GM18499 (cell line): ENCODE data around the gene UQCRC1.

Source experiments
- ATAC-seq: cut with Tn5 transposase; IDR thresholded peaks from one replicate; pipeline ENCODE4 v1.9.1; 2021; ENCODE audit warnings: moderate number of reproducible peaks; ENCODE audit not compliant: insufficient read depth, unreplicated experiment

UQCRC1 gene

DNA sequence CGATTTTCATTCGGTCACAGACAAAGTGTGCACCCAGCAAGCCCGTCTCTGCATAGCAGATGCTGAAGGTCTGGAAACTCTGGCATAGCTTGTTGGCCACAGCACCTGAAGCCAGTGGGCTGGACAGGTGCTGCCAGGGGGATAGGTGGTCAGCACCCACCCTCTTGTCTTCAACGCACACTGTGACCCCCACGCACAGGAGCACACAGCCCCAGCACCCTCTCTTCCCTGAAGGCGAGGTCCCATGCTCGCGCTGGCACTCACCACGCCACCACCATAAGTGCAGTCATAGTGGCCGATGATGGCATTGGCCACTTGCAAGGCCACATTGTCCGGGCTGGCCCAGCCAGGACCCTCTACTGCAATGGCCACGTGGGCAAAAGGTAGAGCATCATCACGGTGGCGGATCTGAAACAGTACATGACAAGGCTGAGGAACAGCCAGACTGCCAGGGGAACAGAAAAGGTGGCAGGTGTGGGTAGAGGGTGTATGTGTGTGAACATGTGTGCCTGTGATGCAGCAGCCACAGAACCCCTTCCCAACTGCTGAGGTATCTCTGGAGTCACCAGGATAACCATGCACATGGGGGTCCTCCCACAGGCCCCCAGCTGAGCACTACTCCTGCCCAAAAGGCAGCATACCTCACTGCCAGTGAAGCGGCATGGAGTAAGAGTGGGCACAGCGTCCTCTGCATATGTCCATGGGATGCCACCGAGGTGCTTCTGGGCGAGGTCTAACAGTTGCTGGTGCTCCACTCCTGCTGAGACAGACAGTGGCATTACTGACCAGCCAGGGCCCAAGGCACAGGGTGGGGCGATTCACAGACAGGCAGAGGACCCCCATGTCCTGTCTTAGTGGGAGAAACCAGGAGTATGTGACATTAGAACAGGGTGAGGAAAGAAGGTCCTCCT, 8.5 kb downstream of the UQCRC1 start:
- no peak for ATAC-seq

DNA sequence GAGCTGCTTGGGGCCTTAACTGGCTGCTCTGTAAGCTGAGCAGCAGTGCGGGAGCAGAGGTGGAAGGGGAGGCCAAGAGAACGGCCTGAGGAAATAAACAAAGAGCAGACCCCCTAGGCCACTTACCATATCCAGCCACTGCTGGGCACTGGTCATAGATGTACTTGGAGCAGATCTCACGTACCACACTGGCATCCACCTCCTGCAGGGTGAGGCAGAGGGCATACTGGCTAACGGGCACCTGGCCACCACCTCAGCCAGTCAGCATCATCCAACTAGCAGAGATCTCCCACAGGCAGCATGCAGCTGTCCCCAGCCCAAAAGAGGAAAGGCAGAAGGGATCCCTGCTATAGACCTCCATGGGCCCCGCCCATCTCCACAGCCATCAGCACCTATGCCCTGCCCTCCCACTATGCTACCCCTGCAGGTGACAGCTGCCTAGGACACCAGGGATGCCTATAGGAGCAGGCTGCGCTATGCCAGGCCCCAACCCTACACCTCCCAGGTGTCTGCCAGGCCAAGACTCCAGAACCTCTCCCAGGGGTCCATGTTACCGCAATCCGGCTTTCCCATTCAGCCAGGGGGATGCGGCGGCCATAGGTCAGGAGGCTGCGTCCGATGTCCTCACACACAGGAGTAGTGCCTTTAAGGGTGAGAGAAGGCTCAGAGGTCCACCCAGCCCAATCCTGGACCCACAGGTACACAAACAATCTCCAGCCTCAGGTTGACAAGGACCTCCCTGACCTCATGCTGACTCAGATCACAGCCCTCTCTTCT, 9.7 kb downstream of the UQCRC1 start:
- ATAC-seq: no peak

DNA sequence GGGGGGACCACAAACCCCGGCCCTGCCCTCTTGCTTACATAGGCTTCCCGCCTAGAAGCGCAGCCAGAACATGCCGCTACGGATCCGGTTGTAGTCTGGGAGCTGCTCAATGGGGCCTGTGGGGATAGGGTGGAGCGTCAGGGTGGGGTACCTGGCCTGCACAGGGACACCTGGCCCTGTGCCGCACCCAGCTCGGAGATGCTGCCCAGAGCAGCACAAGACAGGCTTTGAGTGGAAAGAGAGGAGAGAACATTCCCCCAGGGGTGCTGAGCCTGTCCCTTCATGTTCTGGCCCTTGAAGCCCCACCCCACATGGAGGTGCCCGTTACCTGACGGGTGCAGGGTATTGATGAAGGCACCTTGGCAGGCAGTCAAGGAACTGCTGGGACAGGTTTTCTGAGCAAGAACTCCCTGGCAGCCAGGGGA, 10.4 kb downstream of the UQCRC1 start:
- no peak for ATAC-seq

DNA sequence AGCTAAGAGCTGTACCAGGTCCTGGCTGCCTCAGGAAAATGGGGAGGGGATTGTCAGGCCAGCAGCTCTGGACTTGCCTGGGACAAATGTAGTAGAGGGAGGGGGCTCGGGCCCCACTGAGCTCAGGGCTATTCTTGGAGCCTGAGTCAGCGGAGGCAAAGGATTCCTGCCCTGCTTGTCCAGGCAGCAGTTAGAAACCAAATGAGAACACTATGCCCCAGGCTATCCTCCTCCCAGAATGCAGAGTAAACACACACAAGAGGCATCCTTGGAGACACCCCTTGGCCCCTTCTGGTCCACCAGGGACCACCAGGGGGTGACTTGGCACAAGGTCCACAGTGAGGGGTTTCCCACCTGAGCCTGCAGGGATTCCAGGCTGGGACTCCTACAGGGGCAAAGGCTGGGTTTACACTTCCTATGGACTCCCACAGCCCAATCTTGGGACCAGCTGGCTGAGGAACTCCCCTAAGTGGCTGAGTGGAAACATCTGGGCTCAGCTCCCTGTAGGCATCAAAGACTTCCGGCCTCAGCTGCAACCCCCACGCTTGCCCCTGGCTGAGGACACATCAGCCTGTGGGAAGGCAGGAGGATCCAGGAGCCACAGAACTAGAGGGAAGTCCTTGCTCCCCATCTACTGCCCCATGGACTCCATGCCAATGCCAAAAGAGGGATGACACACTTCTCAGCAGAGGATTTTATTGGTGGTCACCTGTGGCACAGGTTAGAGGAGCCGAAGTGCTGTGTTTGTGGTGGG, 10.9 kb downstream of the UQCRC1 start:
- ATAC-seq: no peak

DNA sequence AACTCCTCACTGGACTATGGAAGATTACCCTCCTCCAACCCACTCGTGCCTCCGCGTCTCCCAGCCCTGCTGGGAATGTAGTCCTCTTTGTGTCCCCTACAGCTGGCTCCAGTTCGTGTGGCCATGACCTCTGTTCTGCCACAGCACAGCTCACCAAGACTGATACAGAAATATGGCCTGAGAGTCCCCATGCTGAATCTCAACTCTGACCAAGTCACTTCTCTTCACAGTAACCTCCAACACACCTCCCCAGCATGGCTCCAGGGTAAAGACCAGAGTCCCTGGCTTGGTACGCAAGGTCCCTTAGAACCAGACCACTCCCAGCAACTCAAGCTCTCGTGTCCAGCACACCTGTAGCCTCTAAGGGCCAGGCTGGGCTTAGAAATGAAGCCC, 12.0 kb downstream of the UQCRC1 start:
- no peak for ATAC-seq

DNA sequence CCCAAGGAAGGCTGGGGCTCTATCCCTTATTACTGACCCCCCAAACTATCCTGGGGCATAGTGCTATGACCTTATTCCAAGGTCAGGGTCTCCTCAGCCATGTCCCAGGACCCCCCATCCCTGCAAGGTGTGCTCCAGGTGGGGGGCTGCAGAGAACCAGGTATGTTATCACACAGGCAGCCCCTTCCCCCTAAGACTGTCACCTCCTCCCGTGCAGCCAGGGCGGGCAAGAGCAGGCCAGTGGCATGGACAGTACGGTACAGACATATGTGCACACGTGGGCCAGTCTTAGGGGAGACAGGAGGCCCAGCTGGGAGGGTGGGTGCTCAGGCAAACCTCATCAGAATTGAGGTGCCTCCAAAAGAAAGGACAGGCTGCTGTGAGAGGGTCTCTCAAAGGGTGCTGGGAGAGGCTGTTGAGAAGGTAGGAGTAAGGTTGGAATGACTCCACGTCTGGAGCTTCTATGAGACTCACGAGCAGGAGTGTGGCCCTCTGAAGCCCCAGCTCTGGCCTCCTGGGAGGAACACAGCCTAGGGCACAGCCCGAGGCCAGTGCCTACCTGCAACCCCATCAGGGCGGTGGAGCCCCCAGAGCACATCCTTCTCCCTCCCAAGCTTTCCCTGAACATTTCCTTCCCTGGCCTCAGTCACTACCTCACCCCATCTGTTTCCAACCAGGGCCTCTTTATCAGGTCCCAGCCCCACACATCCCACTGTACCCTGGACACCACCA, 12.6 kb downstream of the UQCRC1 start:
- ATAC-seq: no peak

- ATAC-seq: no peak
These were observed 13.3 kb downstream of the UQCRC1 start for GRCh38 chr3:48596157-48596556.

DNA sequence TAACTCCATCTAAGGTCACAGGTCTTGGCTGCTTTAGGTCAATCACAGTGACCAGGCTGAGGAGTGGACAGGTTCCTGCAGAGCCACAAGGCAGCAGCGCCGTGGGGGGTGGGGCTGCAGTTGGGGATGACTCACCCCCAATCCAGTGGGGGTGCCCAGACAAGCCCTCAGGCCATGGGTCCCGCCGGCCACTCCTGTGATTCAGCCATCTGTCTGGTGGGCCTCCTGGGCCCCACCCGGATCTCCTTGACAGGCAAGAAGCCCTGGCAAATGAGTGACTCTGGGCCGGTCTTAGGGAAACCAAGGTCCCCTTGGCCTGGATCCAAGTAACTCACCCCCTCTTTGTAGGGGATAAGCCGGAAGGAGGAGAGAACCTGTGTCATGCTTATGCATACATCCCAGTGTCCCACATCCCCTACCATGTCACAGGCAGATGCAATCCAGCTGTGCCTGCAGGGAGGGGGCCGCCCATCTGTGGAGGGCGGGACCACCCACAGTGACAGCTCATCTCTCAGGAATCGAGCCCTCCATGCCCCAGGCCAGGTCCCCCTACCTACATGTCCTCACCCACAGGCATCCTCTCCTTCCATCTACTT, 13.8 kb downstream of the UQCRC1 start:
- ATAC-seq: no peak

- no peak for ATAC-seq
These were observed 14.3 kb downstream of the UQCRC1 start, which contains the start of gene COL7A1 for GRCh38 chr3:48595075-48595525. Gene COL7A1, minus strand, starts transcription at chr3:48595329. Its CDS starts 170 bp downstream, at chr3:48595159.

- no peak for ATAC-seq
These were observed 14.9 kb downstream of the UQCRC1 start for GRCh38 chr3:48594417-48595049.

DNA sequence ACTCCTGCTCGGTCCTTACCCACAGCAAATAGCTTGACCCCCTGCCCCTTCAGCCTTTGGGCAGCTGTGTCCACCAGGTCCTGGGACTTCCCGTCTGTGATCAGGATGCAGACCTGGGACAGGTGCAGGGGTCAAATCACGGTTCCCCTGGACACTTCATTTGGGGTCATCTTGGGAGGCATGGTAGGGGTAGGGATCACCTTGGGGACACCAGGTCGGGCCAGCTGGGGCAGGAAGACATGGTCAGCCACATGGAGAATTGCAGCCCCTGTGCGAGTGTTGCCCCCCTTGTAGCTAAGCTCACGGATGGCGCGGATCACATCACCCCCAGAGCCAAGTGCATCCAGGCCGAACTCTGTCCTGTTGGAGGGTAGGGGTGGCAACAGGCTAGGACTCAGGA, 16.1 kb downstream of the UQCRC1 start:
- ATAC-seq: no peak

GRCh38 chr3:48592519-48593087, 16.8 kb downstream of the UQCRC1 start:
- ATAC-seq: no peak

DNA sequence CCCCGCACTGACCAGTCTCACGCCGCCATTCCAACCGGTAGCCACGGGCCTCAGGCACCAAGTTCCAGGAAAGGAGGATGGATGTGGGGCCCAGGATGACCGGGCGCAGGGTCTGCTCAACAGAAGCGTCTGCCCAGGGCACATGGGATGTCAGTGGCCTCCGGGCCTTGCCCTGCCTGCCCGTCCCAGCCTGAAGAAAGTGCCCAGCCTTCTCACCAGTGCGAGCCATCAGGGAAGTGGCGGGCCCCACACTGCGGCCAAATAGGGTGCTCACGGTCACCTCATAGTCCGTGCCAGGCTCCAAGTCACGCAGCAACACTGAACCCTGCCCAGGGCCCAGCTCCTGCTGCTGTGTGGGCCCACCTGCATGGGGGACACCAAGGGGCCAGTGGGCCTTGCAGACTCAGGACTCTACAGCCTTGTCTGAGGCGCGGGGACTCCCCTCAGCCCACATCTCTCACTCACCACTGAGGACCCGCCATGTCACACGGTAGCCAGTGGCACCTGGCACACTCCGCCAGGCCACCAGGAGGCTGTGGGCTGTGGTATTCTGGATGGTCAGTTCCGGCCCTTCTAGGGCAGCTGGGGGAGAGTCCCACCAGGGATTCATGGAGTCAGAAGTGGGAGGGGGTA, 17.4 kb downstream of the UQCRC1 start:
- no peak for ATAC-seq

GRCh38 chr3:48591436-48591835, 18.0 kb downstream of the UQCRC1 start:
- ATAC-seq: no peak

- ATAC-seq: no peak
These were observed 21.2 kb downstream of the UQCRC1 start for GRCh38 chr3:48588230-48588629.

DNA sequence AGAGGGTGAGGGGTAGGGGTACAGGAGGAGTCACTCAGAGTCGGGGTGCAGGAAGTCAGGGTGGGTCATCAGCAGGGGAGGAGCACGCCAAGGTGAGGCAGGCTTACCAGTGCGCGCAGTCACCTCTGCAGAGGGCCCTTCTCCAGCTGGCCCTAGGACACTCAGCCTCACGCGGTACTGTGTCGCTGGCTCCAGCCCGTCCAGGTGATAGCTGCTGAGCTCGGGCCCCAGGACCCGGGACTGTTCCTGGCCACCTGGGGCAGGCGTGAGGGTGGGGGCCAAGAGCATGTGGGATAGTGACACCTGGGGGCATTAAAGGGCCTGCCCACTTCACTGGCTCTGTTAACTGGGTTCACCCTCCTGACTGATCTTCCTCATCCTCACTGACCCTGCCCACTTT, 21.8 kb downstream of the UQCRC1 start:
- ATAC-seq: no peak

- ATAC-seq: no peak
These were observed 24.0 kb downstream of the UQCRC1 start for GRCh38 chr3:48585411-48585810.

DNA sequence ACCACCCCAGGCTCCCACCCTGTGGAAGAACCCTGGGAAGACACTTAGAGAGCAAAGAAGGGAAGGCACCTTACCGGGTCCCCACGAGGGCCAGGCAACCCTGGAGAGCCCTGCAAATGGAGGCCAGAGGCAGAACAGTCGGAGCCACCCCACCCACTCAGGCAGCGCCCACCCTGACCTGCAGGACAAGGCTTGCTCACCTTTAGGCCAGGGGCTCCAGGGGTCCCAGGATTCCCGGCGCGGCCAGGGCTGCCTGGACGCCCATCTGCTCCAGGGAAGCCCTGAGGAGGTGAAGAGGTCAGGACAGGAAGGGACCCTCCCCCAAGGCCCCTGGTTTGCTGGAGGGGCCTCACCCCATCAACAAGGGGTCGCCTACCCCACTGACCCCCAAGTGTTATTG, 24.6 kb downstream of the UQCRC1 start:
- ATAC-seq: no peak
